Kidney epithelial cell (primary cell): Measurements from ENCODE around the gene UBASH3A. TPM values are rescaled to one million over a fixed set of nuclear protein-coding genes. Genes with fewer than 3 reads are reported as not detected.
A peak's percentile ranks its signal among the peaks of the same experiment; 100 is the strongest.

Experiments used
- DNase-seq: peaks from one replicate; pipeline ENCODE4 v3.0.0-alpha.2; 2010; ENCODE audit warnings: low read depth
- H3K27me3 ChIP-seq: 2 replicates; pipeline ENCODE4 v1.6.0; 2011; ENCODE audit warnings: low read length; ENCODE audit not compliant: control insufficient read depth, insufficient read depth
- H3K36me3 ChIP-seq: 2 replicates; pipeline ENCODE4 v1.5.1; 2011; ENCODE audit warnings: low read length; ENCODE audit not compliant: control insufficient read depth, insufficient read depth
- H3K4me3 ChIP-seq: 2 replicates; pipeline ENCODE4 v1.5.1; 2011; ENCODE audit warnings: low read depth, mild to moderate bottlenecking, control low read depth, low read length
- CTCF ChIP-seq: IDR thresholded peaks from 2 replicates; pipeline ENCODE4 v1.5.1; 2011; ENCODE audit warnings: mild to moderate bottlenecking, moderate library complexity, low read length, control low read depth, inconsistent platforms; ENCODE audit not compliant: insufficient read depth, poor library complexity, severe bottlenecking
- total RNA-seq: library from RNA; depleted of rRNA; stranded (reverse); fragments of >200 nt; gene quantifications from 2 replicates; pipeline ENCODE4 v1.2.3, GENCODE V29; 2015

The UBASH3A gene
- total RNA-seq, 1 donor from 2014 or later = not detected

GRCh38 chr21:42473498-42474042 lies 69.9 kb downstream of the UBASH3A start:
- Histone ChIP-seq H3K27me3 (no peaks in the 10 kb centered on the region), H3K4me3 (no peak overlapping the region), H3K36me3 (no peaks in the 10 kb centered on the region)
- TF ChIP-seq CTCF = no peak
- no peak for DNase-seq

GRCh38 chr21:42474043-42474831 lies 70.5 kb downstream of the UBASH3A start:
- TF ChIP-seq CTCF = no peak
- Histone ChIP-seq H3K36me3 (no peaks in the 10 kb centered on the region), H3K4me3 (no peak overlapping the region), H3K27me3 (no peaks in the 10 kb centered on the region)
- peak; percentile 72 for DNase-seq

- no peak for TF ChIP-seq CTCF
- Histone ChIP-seq H3K4me3 (no peak overlapping the region), H3K36me3 (no peaks in the 10 kb centered on the region), H3K27me3 (no peaks in the 10 kb centered on the region)
- peak; percentile 29 for DNase-seq
These were observed 71.3 kb downstream of the UBASH3A start for GRCh38 chr21:42475036-42475435.

GRCh38 chr21:42475526-42476387 lies 72.1 kb downstream of the UBASH3A start:
- Histone ChIP-seq H3K36me3 (no peaks in the 10 kb centered on the region), H3K27me3 (no peaks in the 10 kb centered on the region), H3K4me3 (no peak overlapping the region)
- no peak for TF ChIP-seq CTCF
- no peak for DNase-seq

GRCh38 chr21:42476388-42477331 lies 73.0 kb downstream of the UBASH3A start:
- Histone ChIP-seq H3K36me3 (no peaks in the 10 kb centered on the region), H3K27me3 (no peaks in the 10 kb centered on the region), H3K4me3 (no peak overlapping the region)
- DNase-seq = no peak
- no peak for TF ChIP-seq CTCF
